Measurements from ENCODE around the gene LNX2.

GRCh38 chr13:27632648-27633047, 12.3 kb upstream of the LNX2 start:
- TF ChIP-seq CTCF (conservative IDR thresholded peaks at IDR 0.05; ENCODE audit: low read length) (no peak), EZH2phosphoT487 (IDR thresholded peaks at IDR 0.05; ENCODE audit: borderline replicate concordance) (no peak)

All from Loucy (cell line).